Measurements from ENCODE around the gene SNAP47.
A peak's percentile ranks its signal among the peaks of the same experiment; 100 is the strongest.

The SNAP47 gene

DNA sequence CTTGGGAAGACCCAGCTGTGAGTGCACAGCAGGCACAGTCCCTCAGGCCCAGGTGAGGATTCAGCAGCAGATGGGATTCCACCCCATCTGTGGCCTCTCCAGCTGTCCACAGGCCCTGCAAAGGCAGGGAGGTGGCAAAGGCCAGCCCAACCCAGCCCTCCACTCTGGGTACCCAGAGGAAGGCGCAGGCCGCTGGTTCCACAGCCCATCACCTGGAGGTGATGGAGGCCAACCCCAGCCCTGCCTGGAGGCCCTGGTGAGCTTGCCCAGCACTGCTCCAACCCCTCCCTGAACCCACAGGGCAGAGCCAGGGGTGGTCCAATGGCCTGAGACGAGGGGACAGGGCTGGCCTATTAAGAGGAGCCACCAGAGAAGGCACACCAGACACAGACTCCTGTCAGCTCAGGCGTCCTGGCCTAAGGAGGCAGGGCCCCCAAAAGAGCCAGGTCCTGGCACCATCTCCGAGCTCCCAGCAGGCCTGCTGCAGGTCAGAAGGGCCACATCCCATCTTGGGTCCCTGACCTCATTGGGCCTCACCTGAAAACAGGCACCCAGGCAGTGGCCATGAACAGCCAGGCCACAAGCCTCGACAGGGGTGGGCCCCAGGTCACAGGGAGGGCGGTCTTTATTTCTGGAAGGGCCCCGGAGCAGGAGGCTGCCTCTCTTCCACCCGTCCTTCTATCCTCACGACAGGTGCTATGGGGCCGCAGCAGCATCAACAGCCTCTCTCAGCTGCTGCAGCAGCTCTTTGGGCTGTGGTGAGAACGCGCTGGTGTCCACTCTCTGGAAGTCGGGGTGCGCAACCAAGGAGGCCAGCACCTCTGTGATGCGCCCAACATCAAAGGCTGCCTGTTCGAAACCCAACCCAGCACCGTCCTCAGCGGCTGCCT, 3.3 kb upstream of the SNAP47 start:
- no peak overlapping the region for H3K4me3 ChIP-seq (ENCODE audit: control insufficient read depth, low read depth, low read length)
- no peak for DNase-seq (ENCODE audit: low read depth)
- TF ChIP-seq, protein P1, sequence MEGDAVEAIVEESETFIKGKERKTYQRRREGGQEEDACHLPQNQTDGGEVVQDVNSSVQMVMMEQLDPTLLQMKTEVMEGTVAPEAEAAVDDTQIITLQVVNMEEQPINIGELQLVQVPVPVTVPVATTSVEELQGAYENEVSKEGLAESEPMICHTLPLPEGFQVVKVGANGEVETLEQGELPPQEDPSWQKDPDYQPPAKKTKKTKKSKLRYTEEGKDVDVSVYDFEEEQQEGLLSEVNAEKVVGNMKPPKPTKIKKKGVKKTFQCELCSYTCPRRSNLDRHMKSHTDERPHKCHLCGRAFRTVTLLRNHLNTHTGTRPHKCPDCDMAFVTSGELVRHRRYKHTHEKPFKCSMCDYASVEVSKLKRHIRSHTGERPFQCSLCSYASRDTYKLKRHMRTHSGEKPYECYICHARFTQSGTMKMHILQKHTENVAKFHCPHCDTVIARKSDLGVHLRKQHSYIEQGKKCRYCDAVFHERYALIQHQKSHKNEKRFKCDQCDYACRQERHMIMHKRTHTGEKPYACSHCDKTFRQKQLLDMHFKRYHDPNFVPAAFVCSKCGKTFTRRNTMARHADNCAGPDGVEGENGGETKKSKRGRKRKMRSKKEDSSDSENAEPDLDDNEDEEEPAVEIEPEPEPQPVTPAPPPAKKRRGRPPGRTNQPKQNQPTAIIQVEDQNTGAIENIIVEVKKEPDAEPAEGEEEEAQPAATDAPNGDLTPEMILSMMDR (IDR thresholded peaks at IDR 0.05; ENCODE audit: control insufficient read depth, insufficient read depth, low read depth, low read length, missing control alignments) = no peak

DNA sequence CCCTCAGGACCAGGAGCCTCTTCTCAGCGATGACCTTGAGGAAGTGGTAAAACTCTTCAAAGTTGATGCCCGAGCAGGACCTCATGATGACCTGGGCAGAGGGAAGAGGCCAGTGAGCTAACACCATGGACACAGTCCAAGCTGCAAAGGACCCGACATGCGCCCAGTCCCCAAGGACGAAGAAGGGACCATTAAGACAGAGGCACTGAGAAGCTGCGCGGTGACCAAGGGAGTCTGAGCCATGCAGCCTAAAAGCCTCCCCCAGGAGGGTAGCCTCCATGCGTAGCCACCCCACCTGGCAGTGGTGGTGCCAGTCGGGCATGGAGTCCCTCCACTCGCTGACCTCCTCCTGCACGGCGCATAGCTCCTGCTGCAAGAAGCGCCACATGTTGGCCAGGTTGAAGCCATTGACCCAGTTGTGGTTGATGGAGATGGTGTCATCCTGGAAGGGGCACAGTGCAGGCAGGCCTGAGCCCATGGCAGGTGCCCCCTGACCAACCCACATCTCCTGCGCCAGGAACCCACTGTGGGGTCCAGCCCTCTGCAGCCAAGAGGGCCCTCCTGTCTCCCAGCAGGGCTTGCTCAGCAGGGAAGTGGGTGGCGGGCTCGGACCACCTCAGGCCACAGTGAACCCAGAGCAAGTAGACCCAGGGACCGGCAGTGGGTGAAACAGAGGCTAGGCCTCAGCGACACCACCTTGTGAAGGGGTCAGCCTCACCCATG, 2.5 kb upstream of the SNAP47 start:
- DNase-seq (ENCODE audit: low read depth) = no peak
- TF ChIP-seq, protein P1 (IDR thresholded peaks at IDR 0.05; ENCODE audit: control insufficient read depth, insufficient read depth, low read depth, low read length, missing control alignments) = no peak
- H3K4me3 ChIP-seq (ENCODE audit: control insufficient read depth, low read depth, low read length) = no peak overlapping the region

DNA sequence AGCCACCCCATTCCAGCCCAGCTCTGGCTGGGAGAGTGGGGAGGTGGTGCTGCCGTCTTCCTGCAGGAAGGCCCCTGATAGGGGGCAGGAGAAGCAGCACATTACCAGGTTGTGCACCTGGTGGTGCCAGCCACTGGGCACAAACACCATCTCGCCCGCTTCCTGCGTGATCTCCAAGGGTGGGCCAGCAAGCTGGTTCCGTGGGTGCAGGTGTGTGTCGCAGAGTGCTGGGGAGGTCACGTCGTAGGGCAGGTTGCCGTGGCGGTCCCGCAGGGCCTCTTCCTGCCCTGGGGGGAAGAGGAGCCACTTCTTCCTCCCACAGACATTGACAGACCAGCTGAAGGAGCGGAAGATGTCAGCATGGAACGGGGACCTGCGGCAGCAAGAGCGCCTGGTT, 1.9 kb upstream of the SNAP47 start:
- no peak overlapping the region for H3K4me3 ChIP-seq (ENCODE audit: control insufficient read depth, low read depth, low read length)
- TF ChIP-seq, protein P1 (IDR thresholded peaks at IDR 0.05; ENCODE audit: control insufficient read depth, insufficient read depth, low read depth, low read length, missing control alignments) = no peak
- no peak for DNase-seq (ENCODE audit: low read depth)

DNA sequence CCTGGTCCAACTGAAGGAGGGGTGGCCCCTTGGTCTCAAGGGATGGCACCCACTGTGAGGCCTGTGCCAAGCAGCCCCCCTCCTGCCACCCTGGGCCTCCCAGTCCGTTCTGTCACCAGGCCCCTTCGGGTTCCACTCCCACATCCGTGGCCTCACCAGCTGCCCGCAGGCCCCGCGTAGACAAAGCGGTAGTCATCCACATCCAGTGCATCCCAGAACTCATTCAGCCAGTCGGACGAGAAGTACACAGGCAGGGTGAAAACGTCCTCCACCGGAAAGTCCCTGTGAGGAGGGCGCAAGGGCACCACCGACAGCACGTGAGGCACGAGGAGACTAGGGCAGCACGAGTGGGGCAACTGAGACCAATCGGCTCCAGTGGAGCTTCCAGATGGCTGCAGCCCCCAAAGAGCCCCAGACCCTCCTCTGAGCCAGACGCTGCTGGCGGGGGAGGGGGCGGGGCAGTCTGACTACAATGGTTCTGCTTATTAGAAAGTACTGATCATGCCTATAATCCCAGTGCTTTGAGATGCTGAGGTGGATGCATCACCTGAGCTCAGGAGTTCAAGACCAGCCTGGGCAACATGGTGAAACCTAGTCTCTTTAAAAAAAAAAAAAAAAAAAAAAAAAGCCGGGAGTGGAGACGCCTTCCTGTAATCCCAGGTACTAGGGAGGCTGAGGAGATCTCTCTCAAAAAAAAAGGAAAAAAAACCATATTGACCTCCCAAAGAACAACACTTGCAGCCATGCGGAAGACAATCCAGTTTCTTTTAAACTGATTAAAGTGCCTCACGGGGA, 1.3 kb upstream of the SNAP47 start:
- DNase-seq (ENCODE audit: low read depth) = no peak
- peak overlapping the region; percentile 97 for H3K4me3 ChIP-seq (ENCODE audit: control insufficient read depth, low read depth, low read length)

GRCh38 chr1:227734546-227734855, 734 bp upstream of the SNAP47 start:
- DNase-seq (ENCODE audit: low read depth) = no peak
- TF ChIP-seq, protein P1 (IDR thresholded peaks at IDR 0.05; ENCODE audit: control insufficient read depth, insufficient read depth, low read depth, low read length, missing control alignments) = no peak
- peak overlapping the region; percentile 97 for H3K4me3 ChIP-seq (ENCODE audit: control insufficient read depth, low read depth, low read length)

More for the DNA sequence above, 1.3 kb upstream of the SNAP47 start:
- TF ChIP-seq, protein P1 (IDR thresholded peaks at IDR 0.05; ENCODE audit: control insufficient read depth, insufficient read depth, low read depth, low read length, missing control alignments) = no peak

GRCh38 chr1:227735539-227736285, 477 bp downstream of the SNAP47 start:
- peak overlapping the region; percentile 97 for H3K4me3 ChIP-seq (ENCODE audit: control insufficient read depth, low read depth, low read length)
- TF ChIP-seq, protein P1 (IDR thresholded peaks at IDR 0.05; ENCODE audit: control insufficient read depth, insufficient read depth, low read depth, low read length, missing control alignments) = no peak
- no peak for DNase-seq (ENCODE audit: low read depth)

All from AG09309 (cell line).